ENCODE measurements around the gene SORL1.

The SORL1 gene

GRCh38 chr11:121508449-121508848 lies 56.3 kb downstream of the SORL1 start:
- DNase-seq (ENCODE audit: low spot score): no peak

GRCh38 chr11:121510438-121510837 lies 58.3 kb downstream of the SORL1 start:
- no peak for DNase-seq (ENCODE audit: low spot score)

GRCh38 chr11:121512468-121513465 lies 60.7 kb downstream of the SORL1 start:
- DNase-seq (ENCODE audit: low spot score): no peak

- no peak for DNase-seq (ENCODE audit: low spot score)
These were observed 61.7 kb downstream of the SORL1 start for GRCh38 chr11:121513807-121514206.

- DNase-seq (ENCODE audit: low spot score): no peak
These were observed 62.6 kb downstream of the SORL1 start for GRCh38 chr11:121514432-121515334.

- DNase-seq (ENCODE audit: low spot score): no peak
These were observed 63.2 kb downstream of the SORL1 start for GRCh38 chr11:121515335-121515671.

- no peak for DNase-seq (ENCODE audit: low spot score)
These were observed 65.9 kb downstream of the SORL1 start for GRCh38 chr11:121517996-121518395.

GRCh38 chr11:121520243-121521144 lies 68.4 kb downstream of the SORL1 start:
- DNase-seq (ENCODE audit: low spot score): no peak

GRCh38 chr11:121521145-121522042 lies 69.3 kb downstream of the SORL1 start:
- DNase-seq (ENCODE audit: low spot score): no peak

GRCh38 chr11:121522043-121522941 lies 70.2 kb downstream of the SORL1 start:
- no peak for DNase-seq (ENCODE audit: low spot score)

- DNase-seq (ENCODE audit: low spot score): no peak
These were observed 71.6 kb downstream of the SORL1 start for GRCh38 chr11:121523581-121524232.

- no peak for DNase-seq (ENCODE audit: low spot score)
These were observed 72.1 kb downstream of the SORL1 start for GRCh38 chr11:121524233-121524631.

- no peak for DNase-seq (ENCODE audit: low spot score)
These were observed 73.3 kb downstream of the SORL1 start for GRCh38 chr11:121525376-121525775.

GRCh38 chr11:121530257-121530656 lies 78.1 kb downstream of the SORL1 start:
- no peak for DNase-seq (ENCODE audit: low spot score)

GRCh38 chr11:121533601-121534000 lies 81.5 kb downstream of the SORL1 start:
- DNase-seq (ENCODE audit: low spot score): no peak

- DNase-seq (ENCODE audit: low spot score): no peak
These were observed 82.3 kb downstream of the SORL1 start for GRCh38 chr11:121534131-121535093.

- no peak for DNase-seq (ENCODE audit: low spot score)
These were observed 83.1 kb downstream of the SORL1 start for GRCh38 chr11:121535129-121535796.
